Measurements from ENCODE around the gene ICA1L.

ICA1L gene

DNA sequence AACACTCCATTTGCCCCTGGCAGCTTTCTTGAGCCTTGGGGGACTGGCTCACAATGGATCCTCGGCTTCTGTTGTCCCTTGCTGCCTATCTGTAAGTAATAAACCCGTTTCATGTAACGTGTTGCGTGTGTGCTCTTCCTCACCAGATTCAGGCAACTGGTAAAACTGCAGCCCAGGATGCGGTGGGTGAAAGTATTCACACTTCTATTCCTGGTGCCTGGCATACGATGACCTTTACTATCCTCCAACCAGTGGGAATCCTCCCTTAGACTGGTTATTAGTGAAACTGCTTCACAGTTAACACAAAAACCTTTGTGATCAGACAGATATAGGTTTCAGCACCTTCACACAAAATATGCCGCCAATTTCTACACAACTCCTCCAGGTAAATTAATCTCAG, 13.6 kb upstream of the ICA1L start (continued):
- TF ChIP-seq ZNF362 (tag by site-specific recombination; IDR thresholded peaks at IDR 0.05) (no peak), ZNF146 (tag by site-specific recombination; IDR thresholded peaks at IDR 0.05) (no peak)

DNA sequence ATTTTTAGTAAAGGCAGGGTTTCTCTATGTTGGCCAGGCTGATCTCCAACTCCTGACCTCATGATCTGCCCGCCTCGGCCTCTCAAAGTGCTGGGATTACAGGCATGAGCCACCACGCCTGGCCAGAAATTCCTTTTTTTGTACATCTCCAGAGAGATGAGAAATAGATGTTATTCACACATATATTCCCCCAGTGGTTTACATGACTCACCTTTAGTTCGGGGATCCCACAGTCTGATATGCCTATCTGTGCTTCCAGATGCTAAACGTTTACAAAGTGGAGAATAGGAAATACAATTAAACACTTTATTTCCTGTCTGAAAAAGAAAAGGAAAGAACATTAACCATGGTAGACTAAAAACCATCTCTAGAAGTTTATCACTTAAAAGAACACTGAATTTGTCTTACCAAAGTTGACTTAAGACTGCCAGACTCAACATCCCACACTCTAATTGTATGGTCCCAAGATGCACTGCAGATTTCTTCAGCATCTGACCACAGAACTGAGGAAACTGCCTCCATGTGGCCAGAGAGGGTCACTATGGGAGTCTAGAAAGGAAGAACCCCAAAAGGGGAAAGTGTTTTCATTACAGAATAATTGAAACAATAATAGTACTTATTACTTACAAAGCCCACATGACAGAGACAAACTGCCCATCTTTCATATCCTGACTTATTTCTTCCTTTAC, 12.6 kb upstream of the ICA1L start:
- no peak overlapping the region for H3K4me3 ChIP-seq (ENCODE audit: low read depth, low read length)
- peaks cover 46 to 71% of the 10 kb centered on the region in 2 experiments; a peak in 2 of 3 replicates for H3K36me3 ChIP-seq (ENCODE audit: control insufficient read depth in 2 of 2, insufficient read depth in 1 of 2, low read length in 2 of 2)
- no peak overlapping the region for H3K27ac ChIP-seq (ENCODE audit: extremely low read depth, low read depth, low read length)
- ChIA-PET CTCF (interaction anchor here (0.6 kb wide), 1 partner anchor 83 kb away, joined by 3 read pairs; no protein-coding TSS in a partner anchor), POLR2A (no interaction called here)
- no peaks in the 10 kb centered on the region for H3K4me1 ChIP-seq (ENCODE audit: control insufficient read depth, insufficient read depth, low read length)
- H3K9me3 ChIP-seq (ENCODE audit: control insufficient read depth, insufficient read depth, low read depth, low read length): no peaks in the 10 kb centered on the region
- TF ChIP-seq ZNF654 (tag by site-specific recombination; IDR thresholded peaks at IDR 0.05; ENCODE audit: low read depth) (no peak), GLI2 (tag by site-specific recombination; IDR thresholded peaks at IDR 0.05; ENCODE audit: borderline replicate concordance, low read depth) (no peak), ZNF837 (tag by site-specific recombination; IDR thresholded peaks at IDR 0.05) (no peak), ZNF366 (tag by site-specific recombination; conservative IDR thresholded peaks at IDR 0.05) (no peak), GLI4 (tag by site-specific recombination; IDR thresholded peaks at IDR 0.05) (no peak), ZNF677 (tag by site-specific recombination; IDR thresholded peaks at IDR 0.05) (no peak), FEZF1 (tag by site-specific recombination; IDR thresholded peaks at IDR 0.05) (no peak), ZNF624 (tag by site-specific recombination; IDR thresholded peaks at IDR 0.05) (no peak), ZNF140 (tag by site-specific recombination; IDR thresholded peaks at IDR 0.05) (no peak), ZNF292 (tag by site-specific recombination; IDR thresholded peaks at IDR 0.05; ENCODE audit: borderline replicate concordance, low read depth) (no peak), ZNF138 (tag by site-specific recombination; IDR thresholded peaks at IDR 0.05; ENCODE audit: borderline replicate concordance) (no peak), ZNF416 (tag by site-specific recombination; IDR thresholded peaks at IDR 0.05) (no peak), ZNF114 (tag by site-specific recombination; IDR thresholded peaks at IDR 0.05) (no peak), ZNF302 (tag by site-specific recombination; IDR thresholded peaks at IDR 0.05; ENCODE audit: low read depth) (no peak)

- Histone ChIP-seq H3K9me3 (ENCODE audit: control insufficient read depth, insufficient read depth, low read depth, low read length) (no peaks in the 10 kb centered on the region), H3K36me3 (ENCODE audit: control insufficient read depth in 2 of 2, insufficient read depth in 1 of 2, low read length in 2 of 2) (peaks cover 46 to 58% of the 10 kb centered on the region in 2 experiments; a peak in 2 of 3 replicates), H3K27ac (ENCODE audit: extremely low read depth, low read depth, low read length) (no peak overlapping the region), H3K4me3 (ENCODE audit: low read depth, low read length) (no peak overlapping the region), H3K4me1 (ENCODE audit: control insufficient read depth, insufficient read depth, low read length) (no peaks in the 10 kb centered on the region)
- CTCF ChIA-PET: no interaction called here
- no peak for TF ChIP-seq YY1 (tag by site-specific recombination; IDR thresholded peaks at IDR 0.05)
- TF ChIP-seq SP7 (tag by site-specific recombination; IDR thresholded peaks at IDR 0.05): no peak
- no peak for TF ChIP-seq ZNF48 (tag by site-specific recombination; IDR thresholded peaks at IDR 0.05)
- TF ChIP-seq ZNF132 (tag by site-specific recombination; IDR thresholded peaks at IDR 0.05; ENCODE audit: borderline replicate concordance): no peak
- TF ChIP-seq ZFP69B (tag by site-specific recombination; IDR thresholded peaks at IDR 0.05): no peak
- TF ChIP-seq, protein P1, sequence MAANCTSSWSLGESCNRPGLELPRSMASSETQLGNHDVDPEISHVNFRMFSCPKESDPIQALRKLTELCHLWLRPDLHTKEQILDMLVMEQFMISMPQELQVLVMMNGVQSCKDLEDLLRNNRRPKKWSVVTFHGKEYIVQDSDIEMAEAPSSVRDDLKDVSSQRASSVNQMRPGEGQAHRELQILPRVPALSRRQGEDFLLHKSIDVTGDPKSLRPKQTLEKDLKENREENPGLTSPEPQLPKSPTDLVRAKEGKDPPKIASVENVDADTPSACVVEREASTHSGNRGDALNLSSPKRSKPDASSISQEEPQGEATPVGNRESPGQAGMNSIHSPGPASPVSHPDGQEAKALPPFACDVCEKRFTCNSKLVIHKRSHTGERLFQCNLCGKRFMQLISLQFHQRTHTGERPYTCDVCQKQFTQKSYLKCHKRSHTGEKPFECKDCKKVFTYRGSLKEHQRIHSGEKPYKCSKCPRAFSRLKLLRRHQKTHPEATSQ (tag by site-specific recombination; IDR thresholded peaks at IDR 0.05): no peak
- TF ChIP-seq TCF7L2 (IDR thresholded peaks at IDR 0.05; ENCODE audit: borderline replicate concordance, low read depth, low read length): no peak
- TF ChIP-seq ZBTB20 (tag by site-specific recombination; IDR thresholded peaks at IDR 0.05): no peak
- TF ChIP-seq ZNF404 (tag by site-specific recombination; IDR thresholded peaks at IDR 0.05): no peak
- no peak for TF ChIP-seq ELK4 (IDR thresholded peaks at IDR 0.05; ENCODE audit: borderline replicate concordance, low read depth, low read length)
- TF ChIP-seq ZNF433 (tag by site-specific recombination; IDR thresholded peaks at IDR 0.05; ENCODE audit: low read depth): no peak
- POLR2A ChIA-PET: no interaction called here
Observed at GRCh38 chr2:202881570-202881969, 10.0 kb upstream of the ICA1L start.

Data from HEK293 (cell line).